ENCODE results near the gene DCN. TPM values are rescaled to one million over a fixed set of nuclear protein-coding genes. Genes with fewer than 3 reads are reported as not detected.

Gene DCN
- total and polyA plus RNA-seq, 2 donors: 137 to 215 TPM

DNA sequence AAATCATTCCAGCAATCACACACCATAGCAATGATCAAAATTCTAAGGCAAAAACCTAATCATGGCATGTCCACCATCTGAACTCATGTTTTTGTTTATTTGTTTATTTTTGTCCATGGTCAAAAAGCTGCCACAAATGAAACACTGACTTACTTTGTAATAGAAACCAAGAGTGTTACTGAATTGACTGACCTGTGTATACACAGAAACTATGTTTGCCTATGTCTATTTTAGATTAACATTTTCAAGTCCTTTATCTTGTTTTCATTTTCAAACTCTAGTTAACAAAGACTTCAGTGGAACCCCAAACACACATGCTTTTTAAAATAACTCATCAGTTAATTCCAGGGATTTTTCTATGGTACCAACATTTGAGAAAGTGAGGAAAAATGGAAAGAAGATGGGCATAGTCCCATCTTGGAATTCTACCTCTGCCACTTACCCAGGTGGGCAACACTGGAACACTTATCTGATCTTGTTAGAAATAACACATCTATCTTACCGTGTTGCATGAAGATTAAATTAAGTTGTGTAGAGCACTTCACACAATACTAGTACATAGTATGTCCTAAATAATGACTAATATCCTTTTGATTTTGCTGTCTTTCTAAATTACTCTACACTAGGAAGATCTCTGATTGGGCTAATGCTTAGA, 77.7 kb downstream of the DCN start:
- WGBS: 99% methylated on average over 1 of the region's 1 CpG
- DNase-seq (ENCODE audit: low read depth in 6 of 9, low spot score in 9 of 9): no peak
- H3K9me3 ChIP-seq (ENCODE audit: control insufficient read depth in 2 of 2, insufficient read depth in 1 of 2, low read length in 1 of 2): no peaks in the 10 kb centered on the region
- no peak overlapping the region for H3K4me3 ChIP-seq (ENCODE audit: low read length in 2 of 2)
- no peaks in the 10 kb centered on the region for H3K27me3 ChIP-seq (ENCODE audit: control insufficient read depth in 2 of 2, insufficient read depth in 1 of 2, low read length in 1 of 2)
- no peak overlapping the region for H3K27ac ChIP-seq (ENCODE audit: low read depth in 1 of 2, low read length in 1 of 2)
- H3K4me1 ChIP-seq (ENCODE audit: control insufficient read depth in 2 of 2, insufficient read depth in 2 of 2, low read length in 2 of 2): no peaks in the 10 kb centered on the region
- no peaks in the 10 kb centered on the region for H3K36me3 ChIP-seq (ENCODE audit: control insufficient read depth in 2 of 2, insufficient read depth in 2 of 2, low read length in 1 of 2)

DNA sequence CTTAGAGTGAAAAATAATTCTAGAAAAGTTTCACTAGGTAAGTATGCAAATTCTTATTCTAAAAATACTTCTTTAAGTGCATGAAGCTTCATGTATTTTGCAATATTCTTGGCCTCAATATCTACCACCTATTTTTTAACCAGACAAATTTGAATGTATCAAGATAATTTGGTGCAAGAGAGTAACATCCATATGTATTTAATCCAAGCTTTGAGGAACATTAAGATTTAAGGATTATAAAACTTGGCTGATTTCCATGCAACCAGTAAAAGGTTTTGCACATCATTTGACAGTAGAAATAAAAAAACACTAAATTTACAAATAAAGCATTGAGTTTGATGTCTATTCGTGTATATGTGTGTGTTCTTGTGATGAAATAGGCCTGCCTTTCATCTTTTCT, 79.0 kb downstream of the DCN start:
- H3K9me3 ChIP-seq (ENCODE audit: control insufficient read depth in 2 of 2, insufficient read depth in 1 of 2, low read length in 1 of 2): no peaks in the 10 kb centered on the region
- H3K4me1 ChIP-seq (ENCODE audit: control insufficient read depth in 2 of 2, insufficient read depth in 2 of 2, low read length in 2 of 2): no peaks in the 10 kb centered on the region
- H3K27me3 ChIP-seq (ENCODE audit: control insufficient read depth in 2 of 2, insufficient read depth in 1 of 2, low read length in 1 of 2): no peaks in the 10 kb centered on the region
- H3K36me3 ChIP-seq (ENCODE audit: control insufficient read depth in 2 of 2, insufficient read depth in 2 of 2, low read length in 1 of 2): no peaks in the 10 kb centered on the region
- no peak overlapping the region for H3K4me3 ChIP-seq (ENCODE audit: low read length in 2 of 2)
- 82% methylated on average over 1 of the region's 1 CpG for WGBS
- DNase-seq (ENCODE audit: low read depth in 6 of 9, low spot score in 9 of 9): no peak
- no peak overlapping the region for H3K27ac ChIP-seq (ENCODE audit: low read depth in 1 of 2, low read length in 1 of 2)

DNA sequence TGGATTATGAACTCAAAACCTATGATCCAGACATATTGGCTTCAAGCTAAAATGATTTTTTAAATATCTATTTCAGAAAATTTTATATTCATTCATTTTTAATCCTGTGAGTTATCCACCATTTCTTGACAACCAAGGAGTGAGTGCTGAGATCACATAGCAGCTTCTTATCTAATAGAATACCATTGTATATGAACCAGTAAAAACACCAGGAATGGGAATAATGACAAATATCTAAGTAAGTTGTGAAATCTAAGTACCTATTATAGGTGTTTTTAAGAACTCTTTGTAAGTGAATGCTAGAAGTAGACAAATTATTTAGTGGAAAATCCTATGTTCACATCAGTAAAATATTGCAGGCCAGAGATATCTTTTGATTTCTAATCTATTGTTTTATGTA, 79.5 kb downstream of the DCN start:
- H3K4me3 ChIP-seq (ENCODE audit: low read length in 2 of 2): no peak overlapping the region
- no peaks in the 10 kb centered on the region for H3K36me3 ChIP-seq (ENCODE audit: control insufficient read depth in 2 of 2, insufficient read depth in 2 of 2, low read length in 1 of 2)
- H3K4me1 ChIP-seq (ENCODE audit: control insufficient read depth in 2 of 2, insufficient read depth in 2 of 2, low read length in 2 of 2): no peaks in the 10 kb centered on the region
- DNase-seq (ENCODE audit: low read depth in 6 of 9, low spot score in 9 of 9): no peak
- H3K9me3 ChIP-seq (ENCODE audit: control insufficient read depth in 2 of 2, insufficient read depth in 1 of 2, low read length in 1 of 2): no peaks in the 10 kb centered on the region
- H3K27ac ChIP-seq (ENCODE audit: low read depth in 1 of 2, low read length in 1 of 2): no peak overlapping the region
- H3K27me3 ChIP-seq (ENCODE audit: control insufficient read depth in 2 of 2, insufficient read depth in 1 of 2, low read length in 1 of 2): no peaks in the 10 kb centered on the region

DNA sequence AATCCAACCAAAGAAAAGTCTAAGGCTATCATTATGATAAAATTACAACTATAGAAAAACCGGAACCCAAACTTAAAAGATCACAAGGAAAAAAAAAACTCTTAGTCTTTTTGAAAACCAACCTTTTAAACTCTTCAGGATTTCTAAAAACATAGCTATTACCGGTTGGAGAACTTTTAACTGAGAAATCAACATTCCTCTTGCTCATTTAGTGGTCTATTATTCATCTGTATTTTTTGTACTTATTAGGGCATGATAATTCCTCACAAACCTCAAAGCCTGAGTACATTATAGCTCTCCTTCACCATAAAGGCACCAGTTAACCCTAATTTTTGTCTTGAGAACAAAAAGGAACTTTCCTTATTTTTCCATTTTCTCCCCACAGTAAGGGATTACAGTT, 81.7 kb downstream of the DCN start:
- Histone ChIP-seq H3K9me3 (ENCODE audit: control insufficient read depth in 2 of 2, insufficient read depth in 1 of 2, low read length in 1 of 2) (no peaks in the 10 kb centered on the region), H3K36me3 (ENCODE audit: control insufficient read depth in 2 of 2, insufficient read depth in 2 of 2, low read length in 1 of 2) (no peaks in the 10 kb centered on the region)
- WGBS: 65% methylated on average over 2 of the region's 2 CpGs

DNA sequence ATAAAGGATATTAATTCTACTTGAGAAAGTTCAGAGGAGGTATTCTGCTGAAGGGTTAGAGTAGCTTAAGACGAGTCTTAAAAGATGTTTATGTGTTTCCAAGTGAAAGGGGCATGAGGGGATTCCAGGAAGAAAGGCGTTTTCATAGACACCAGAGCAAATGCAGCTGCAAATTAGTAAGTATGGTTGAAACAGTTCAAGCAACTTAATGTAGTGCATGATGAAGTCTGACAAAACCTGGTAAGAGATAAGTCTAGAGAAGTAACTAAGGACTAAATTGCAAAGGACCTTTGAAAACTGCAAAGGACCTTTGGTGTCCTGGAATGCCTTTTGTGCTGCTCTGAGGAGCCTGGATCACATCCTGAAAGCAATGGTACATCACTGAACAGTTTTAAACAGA, 82.8 kb downstream of the DCN start:
- no peaks in the 10 kb centered on the region for H3K27me3 ChIP-seq (ENCODE audit: control insufficient read depth in 2 of 2, insufficient read depth in 1 of 2, low read length in 1 of 2)
- H3K4me1 ChIP-seq (ENCODE audit: control insufficient read depth in 2 of 2, insufficient read depth in 2 of 2, low read length in 2 of 2): no peaks in the 10 kb centered on the region
- DNase-seq (ENCODE audit: low read depth in 6 of 9, low spot score in 9 of 9): no peak
- no peaks in the 10 kb centered on the region for H3K9me3 ChIP-seq (ENCODE audit: control insufficient read depth in 2 of 2, insufficient read depth in 1 of 2, low read length in 1 of 2)
- no peak overlapping the region for H3K4me3 ChIP-seq (ENCODE audit: low read length in 2 of 2)
- no peaks in the 10 kb centered on the region for H3K36me3 ChIP-seq (ENCODE audit: control insufficient read depth in 2 of 2, insufficient read depth in 2 of 2, low read length in 1 of 2)
- no peak overlapping the region for H3K27ac ChIP-seq (ENCODE audit: low read depth in 1 of 2, low read length in 1 of 2)
- 95% methylated on average over 2 of the region's 2 CpGs for WGBS

More for the DNA sequence above, 81.7 kb downstream of the DCN start:
- Histone ChIP-seq H3K4me3 (ENCODE audit: low read length in 2 of 2) (no peak overlapping the region), H3K4me1 (ENCODE audit: control insufficient read depth in 2 of 2, insufficient read depth in 2 of 2, low read length in 2 of 2) (no peaks in the 10 kb centered on the region), H3K27ac (ENCODE audit: low read depth in 1 of 2, low read length in 1 of 2) (no peak overlapping the region), H3K27me3 (ENCODE audit: control insufficient read depth in 2 of 2, insufficient read depth in 1 of 2, low read length in 1 of 2) (no peaks in the 10 kb centered on the region)
- DNase-seq (ENCODE audit: low read depth in 6 of 9, low spot score in 9 of 9): no peak

DNA sequence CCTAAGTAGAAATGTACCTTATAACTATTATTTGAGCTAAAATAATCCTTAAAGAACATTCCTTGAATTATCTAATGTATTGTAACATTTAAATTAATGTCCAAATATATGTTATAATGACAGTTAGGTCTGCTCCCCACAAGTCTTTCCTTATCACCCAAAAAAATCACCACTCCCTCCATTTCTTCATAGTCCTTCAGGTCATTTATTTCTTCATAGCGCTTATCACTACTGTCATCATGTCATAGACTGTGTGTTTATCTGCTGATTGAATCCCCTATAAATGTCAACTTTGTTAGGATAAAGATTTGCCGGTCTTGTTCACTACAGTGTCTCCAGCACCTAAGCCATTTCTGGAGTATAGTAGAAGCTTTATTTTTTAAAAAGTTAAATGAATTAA, 83.3 kb downstream of the DCN start:
- 48% methylated on average over 2 of the region's 2 CpGs for WGBS
- H3K9me3 ChIP-seq (ENCODE audit: control insufficient read depth in 2 of 2, insufficient read depth in 1 of 2, low read length in 1 of 2): no peaks in the 10 kb centered on the region
- H3K27ac ChIP-seq (ENCODE audit: low read depth in 1 of 2, low read length in 1 of 2): no peak overlapping the region
- H3K27me3 ChIP-seq (ENCODE audit: control insufficient read depth in 2 of 2, insufficient read depth in 1 of 2, low read length in 1 of 2): no peaks in the 10 kb centered on the region
- no peak overlapping the region for H3K4me3 ChIP-seq (ENCODE audit: low read length in 2 of 2)
- DNase-seq (ENCODE audit: low read depth in 6 of 9, low spot score in 9 of 9): no peak
- H3K4me1 ChIP-seq (ENCODE audit: control insufficient read depth in 2 of 2, insufficient read depth in 2 of 2, low read length in 2 of 2): no peaks in the 10 kb centered on the region
- no peaks in the 10 kb centered on the region for H3K36me3 ChIP-seq (ENCODE audit: control insufficient read depth in 2 of 2, insufficient read depth in 2 of 2, low read length in 1 of 2)

DNA sequence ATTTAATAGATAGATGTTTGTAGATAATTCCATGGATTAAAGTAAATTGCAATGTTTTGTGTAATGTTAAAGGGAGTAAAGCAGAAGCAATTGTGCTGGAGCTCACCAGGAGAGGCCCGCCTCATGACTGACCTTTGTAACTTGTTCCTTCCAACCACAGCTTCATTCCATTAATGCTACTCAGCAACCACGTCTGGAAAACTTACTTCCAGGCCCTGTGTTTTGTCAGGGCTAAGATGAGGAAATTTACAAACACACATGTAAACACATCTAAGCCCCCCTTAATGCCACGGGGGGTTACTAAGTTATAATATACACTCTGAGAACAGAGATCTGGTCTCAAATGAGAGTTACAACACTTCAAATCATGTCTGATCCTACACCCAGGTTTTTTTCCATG, 83.7 kb downstream of the DCN start:
- Histone ChIP-seq H3K36me3 (ENCODE audit: control insufficient read depth in 2 of 2, insufficient read depth in 2 of 2, low read length in 1 of 2) (no peaks in the 10 kb centered on the region), H3K4me3 (ENCODE audit: low read length in 2 of 2) (no peak overlapping the region), H3K27me3 (ENCODE audit: control insufficient read depth in 2 of 2, insufficient read depth in 1 of 2, low read length in 1 of 2) (no peaks in the 10 kb centered on the region), H3K4me1 (ENCODE audit: control insufficient read depth in 2 of 2, insufficient read depth in 2 of 2, low read length in 2 of 2) (no peaks in the 10 kb centered on the region), H3K27ac (ENCODE audit: low read depth in 1 of 2, low read length in 1 of 2) (no peak overlapping the region), H3K9me3 (ENCODE audit: control insufficient read depth in 2 of 2, insufficient read depth in 1 of 2, low read length in 1 of 2) (no peaks in the 10 kb centered on the region)
- WGBS: 83% methylated on average over 3 of the region's 3 CpGs
- no peak for DNase-seq (ENCODE audit: low read depth in 6 of 9, low spot score in 9 of 9)

DNA sequence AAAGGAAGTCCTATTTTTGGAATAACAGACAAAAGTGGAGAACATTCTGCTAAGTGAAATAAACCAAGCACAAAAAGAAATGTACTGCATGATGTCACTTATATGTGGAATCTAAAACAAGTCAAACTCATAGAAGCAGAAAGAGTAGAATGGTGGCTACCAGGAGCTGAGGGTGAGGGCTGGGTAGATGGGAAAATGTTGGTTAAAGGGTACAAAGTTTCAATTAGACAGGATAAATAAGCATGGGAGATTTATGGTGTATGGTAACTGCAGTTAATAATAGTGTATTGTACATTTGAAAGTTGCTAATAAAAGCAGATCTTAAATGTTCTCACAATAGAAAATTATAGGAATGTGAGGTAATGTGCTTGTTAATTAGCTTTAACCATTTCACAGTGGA, 84.2 kb downstream of the DCN start:
- H3K4me3 ChIP-seq (ENCODE audit: low read length in 2 of 2): no peak overlapping the region
- H3K9me3 ChIP-seq (ENCODE audit: control insufficient read depth in 2 of 2, insufficient read depth in 1 of 2, low read length in 1 of 2): no peaks in the 10 kb centered on the region
- no peaks in the 10 kb centered on the region for H3K36me3 ChIP-seq (ENCODE audit: control insufficient read depth in 2 of 2, insufficient read depth in 2 of 2, low read length in 1 of 2)
- H3K27me3 ChIP-seq (ENCODE audit: control insufficient read depth in 2 of 2, insufficient read depth in 1 of 2, low read length in 1 of 2): no peaks in the 10 kb centered on the region
- H3K27ac ChIP-seq (ENCODE audit: low read depth in 1 of 2, low read length in 1 of 2): no peak overlapping the region
- DNase-seq (ENCODE audit: low read depth in 6 of 9, low spot score in 9 of 9): no peak
- no peaks in the 10 kb centered on the region for H3K4me1 ChIP-seq (ENCODE audit: control insufficient read depth in 2 of 2, insufficient read depth in 2 of 2, low read length in 2 of 2)

DNA sequence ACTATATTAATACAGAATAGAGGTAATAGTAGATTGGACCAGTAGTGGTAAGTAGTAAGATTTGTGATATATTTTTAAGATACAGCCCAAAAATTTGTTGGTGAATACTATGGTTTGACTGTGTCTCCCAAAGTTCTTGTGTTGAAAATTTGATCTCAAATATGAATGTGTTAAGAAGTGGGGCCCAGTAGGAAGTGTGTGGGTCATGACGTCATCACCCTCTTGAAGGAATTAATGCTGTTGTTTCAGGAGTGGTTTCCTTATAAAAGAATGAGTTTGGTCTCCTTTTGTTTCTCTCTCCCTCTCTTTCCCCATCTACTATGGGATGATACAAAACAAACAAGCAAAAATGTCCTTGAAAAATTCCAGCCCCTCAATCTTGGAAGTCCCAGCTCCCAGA, 87.7 kb downstream of the DCN start:
- H3K27ac ChIP-seq (ENCODE audit: low read depth in 1 of 2, low read length in 1 of 2): no peak overlapping the region
- H3K4me1 ChIP-seq (ENCODE audit: control insufficient read depth in 2 of 2, insufficient read depth in 2 of 2, low read length in 2 of 2): no peaks in the 10 kb centered on the region
- 95% methylated on average over 1 of the region's 1 CpG for WGBS
- H3K27me3 ChIP-seq (ENCODE audit: control insufficient read depth in 2 of 2, insufficient read depth in 1 of 2, low read length in 1 of 2): no peaks in the 10 kb centered on the region
- H3K36me3 ChIP-seq (ENCODE audit: control insufficient read depth in 2 of 2, insufficient read depth in 2 of 2, low read length in 1 of 2): no peaks in the 10 kb centered on the region
- H3K4me3 ChIP-seq (ENCODE audit: low read length in 2 of 2): no peak overlapping the region
- DNase-seq (ENCODE audit: low read depth in 6 of 9, low spot score in 9 of 9): no peak
- H3K9me3 ChIP-seq (ENCODE audit: control insufficient read depth in 2 of 2, insufficient read depth in 1 of 2, low read length in 1 of 2): peaks cover 0 to 5% of the 10 kb centered on the region in 2 donors

Measured in thymus (tissue), 11 donors.